ENCODE measurements around the gene GADD45B.

Gene GADD45B

DNA sequence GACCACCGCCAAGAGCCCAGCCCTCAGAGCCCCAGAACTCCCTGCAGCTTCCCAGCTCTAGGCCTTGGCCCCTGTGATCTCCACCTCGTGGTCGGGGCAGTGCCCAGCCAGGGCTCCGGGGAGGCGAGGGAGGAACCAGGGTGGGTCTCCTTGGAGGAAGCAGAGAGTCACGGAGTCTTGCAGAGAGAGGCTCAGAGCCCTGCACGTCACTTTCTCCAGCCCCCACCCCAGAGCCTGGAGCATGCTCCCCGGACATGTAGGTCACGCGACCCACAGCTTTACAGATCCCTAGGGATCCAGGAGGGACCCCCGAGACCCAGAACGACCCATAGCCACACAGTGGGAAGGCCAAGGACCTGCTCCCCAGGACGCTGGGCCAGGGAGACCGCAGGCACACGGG, 11.9 kb downstream of the GADD45B start:
- Histone ChIP-seq H3K27ac (ENCODE audit: insufficient read depth in 1 of 2, low read depth in 1 of 2, low read length in 2 of 2, poor library complexity in 1 of 2, severe bottlenecking in 2 of 2) (no peak overlapping the region), H3K4me3 (ENCODE audit: control insufficient read depth in 1 of 7, extremely low read depth in 1 of 7, insufficient read depth in 4 of 7, low read depth in 2 of 7, low read length in 6 of 7) (no peak overlapping the region), H3K36me3 (ENCODE audit: control insufficient read depth in 4 of 4, insufficient read depth in 4 of 4, low read length in 3 of 4) (no peaks in the 10 kb centered on the region), H3K4me1 (ENCODE audit: control extremely low read depth in 1 of 4, control insufficient read depth in 4 of 4, insufficient read depth in 4 of 4, low read length in 3 of 4) (peaks cover 0 to 44% (median 39%) of the 10 kb centered on the region in 4 experiments), H3K27me3 (replicated peaks in 2 of 5; ENCODE audit: control insufficient read depth in 4 of 5, insufficient read depth in 5 of 5, low read length in 4 of 5) (peaks cover 0 to 31% (median 9%) of the 10 kb centered on the region in 5 experiments), H3K9me3 (ENCODE audit: control extremely low read depth in 1 of 5, control insufficient read depth in 4 of 5, insufficient read depth in 2 of 5, low read depth in 1 of 5, low read length in 4 of 5) (peaks cover 0 to 10% (median 7%) of the 10 kb centered on the region in 5 experiments)
- WGBS (ENCODE audit: insufficient coverage) = 17% methylated on average over 11 of the region's 15 CpGs
- POLR2A ChIA-PET = interaction anchor here (2.5 kb wide), 1 partner anchor 12 kb away, joined by 17 read pairs; the partner anchor contains the start of gene GADD45B
- CTCF ChIA-PET = interaction anchor here (1.0 to 1.9 kb wide), 4 partner anchors 10 to 42 kb away, joined by 3 to 7 read pairs (median 4); no protein-coding TSS in a partner anchor
- peak in 1 of 3 donors; percentile 48 for DNase-seq

DNA sequence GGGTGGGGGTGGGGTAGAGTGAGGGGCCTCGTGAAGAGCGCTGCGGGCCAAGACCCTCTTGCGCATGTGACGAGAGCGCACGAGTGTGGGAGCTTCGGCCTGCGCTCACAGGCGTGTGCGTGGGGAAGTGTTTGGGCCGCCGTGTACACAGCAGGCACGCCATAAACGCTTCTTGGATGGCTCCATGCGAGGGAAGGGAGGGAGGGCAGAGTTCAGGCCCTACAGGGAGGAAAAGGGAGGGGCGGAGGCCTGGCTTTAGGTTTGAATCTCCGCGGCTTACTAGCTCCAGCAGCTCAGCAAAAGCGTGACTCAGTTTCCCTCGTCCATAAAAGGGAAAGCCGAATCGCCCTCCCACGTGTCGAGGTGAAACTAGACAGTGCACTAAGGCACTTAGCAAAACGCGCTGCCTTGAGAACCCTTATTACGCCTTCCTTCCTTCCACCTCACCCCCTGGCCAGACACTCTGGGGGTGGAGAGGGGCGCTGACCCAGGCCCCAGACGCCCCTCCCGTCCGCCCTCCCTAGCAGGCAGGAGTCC, 12.5 kb downstream of the GADD45B start:
- CTCF ChIA-PET = interaction anchor here (1.0 to 1.9 kb wide), 3 partner anchors 10 to 41 kb away, joined by 3 to 7 read pairs (median 4); no protein-coding TSS in a partner anchor
- 3% methylated on average over 27 of the region's 32 CpGs for WGBS (ENCODE audit: insufficient coverage)
- H3K9me3 ChIP-seq (ENCODE audit: control extremely low read depth in 1 of 5, control insufficient read depth in 4 of 5, insufficient read depth in 2 of 5, low read depth in 1 of 5, low read length in 4 of 5) = peaks cover 0 to 5% (median 3%) of the 10 kb centered on the region in 5 experiments
- H3K27ac ChIP-seq (ENCODE audit: insufficient read depth in 1 of 2, low read depth in 1 of 2, low read length in 2 of 2, poor library complexity in 1 of 2, severe bottlenecking in 2 of 2) = no peak overlapping the region
- POLR2A ChIA-PET = interaction anchor here (2.5 kb wide), 1 partner anchor 13 kb away, joined by 17 read pairs; the partner anchor contains the start of gene GADD45B
- H3K36me3 ChIP-seq (ENCODE audit: control insufficient read depth in 4 of 4, insufficient read depth in 4 of 4, low read length in 3 of 4) = no peaks in the 10 kb centered on the region
- no peak for DNase-seq
- peak overlapping the region in 4 of 7 experiments; percentile 16 to 63 (median 53) for H3K4me3 ChIP-seq (ENCODE audit: control insufficient read depth in 1 of 7, extremely low read depth in 1 of 7, insufficient read depth in 4 of 7, low read depth in 2 of 7, low read length in 6 of 7)
- peaks cover 0 to 47% (median 42%) of the 10 kb centered on the region in 4 experiments for H3K4me1 ChIP-seq (ENCODE audit: control extremely low read depth in 1 of 4, control insufficient read depth in 4 of 4, insufficient read depth in 4 of 4, low read length in 3 of 4)
- H3K27me3 ChIP-seq (replicated peaks in 2 of 5; ENCODE audit: control insufficient read depth in 4 of 5, insufficient read depth in 5 of 5, low read length in 4 of 5) = peaks cover 0 to 31% (median 9%) of the 10 kb centered on the region in 5 experiments

- ChIA-PET POLR2A (interaction anchor here (0.6 to 2.5 kb wide), 2 partner anchors 13 to 31 kb away, joined by 3 to 17 read pairs; partner anchors contain the start of gene GADD45B), CTCF (interaction anchor here (0.7 to 1.9 kb wide), 2 partner anchors 11 to 89 kb away, joined by 3 to 7 read pairs; no protein-coding TSS in a partner anchor)
- Histone ChIP-seq H3K27me3 (replicated peaks in 2 of 5; ENCODE audit: control insufficient read depth in 4 of 5, insufficient read depth in 5 of 5, low read length in 4 of 5) (peaks cover 0 to 31% (median 9%) of the 10 kb centered on the region in 5 experiments), H3K36me3 (ENCODE audit: control insufficient read depth in 4 of 4, insufficient read depth in 4 of 4, low read length in 3 of 4) (no peaks in the 10 kb centered on the region), H3K27ac (ENCODE audit: insufficient read depth in 1 of 2, low read depth in 1 of 2, low read length in 2 of 2, poor library complexity in 1 of 2, severe bottlenecking in 2 of 2) (no peak overlapping the region), H3K9me3 (ENCODE audit: control extremely low read depth in 1 of 5, control insufficient read depth in 4 of 5, insufficient read depth in 2 of 5, low read depth in 1 of 5, low read length in 4 of 5) (no peaks in the 10 kb centered on the region), H3K4me3 (ENCODE audit: control insufficient read depth in 1 of 7, extremely low read depth in 1 of 7, insufficient read depth in 4 of 7, low read depth in 2 of 7, low read length in 6 of 7) (peak overlapping the region in 6 of 7 experiments; percentile 8 to 63 (median 31)), H3K4me1 (ENCODE audit: control extremely low read depth in 1 of 4, control insufficient read depth in 4 of 4, insufficient read depth in 4 of 4, low read length in 3 of 4) (peaks cover 0 to 47% (median 44%) of the 10 kb centered on the region in 4 experiments)
- WGBS (ENCODE audit: insufficient coverage) = 4% methylated on average over 51 of the region's 78 CpGs
- peak in 1 of 3 donors; percentile 64 for DNase-seq
These were observed 13.2 kb downstream of the GADD45B start for GRCh38 chr19:2488942-2489731.

DNA sequence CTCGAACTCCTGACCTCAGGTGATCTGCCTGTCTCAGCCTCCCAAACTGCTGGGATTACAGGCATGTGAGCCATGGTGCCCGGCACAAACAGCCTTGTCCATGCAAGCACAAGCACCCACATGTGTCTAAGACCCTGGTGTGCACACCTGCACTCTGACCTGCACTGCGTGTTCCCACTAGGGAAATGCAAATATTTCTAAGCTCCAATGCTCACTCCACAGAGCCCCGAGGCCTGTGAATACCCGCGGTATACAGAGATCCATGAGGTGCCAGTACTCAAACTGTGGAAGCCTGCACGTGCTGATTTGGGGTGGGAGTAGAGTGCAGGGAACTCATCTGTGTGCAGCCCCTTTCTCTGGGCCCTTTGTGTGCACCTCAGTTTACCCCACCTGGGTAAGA, 14.7 kb downstream of the GADD45B start:
- 69% methylated on average over 4 of the region's 7 CpGs for WGBS (ENCODE audit: insufficient coverage)
- no peak overlapping the region for H3K4me3 ChIP-seq (ENCODE audit: control insufficient read depth in 1 of 7, extremely low read depth in 1 of 7, insufficient read depth in 4 of 7, low read depth in 2 of 7, low read length in 6 of 7)
- peaks cover 0 to 31% (median 9%) of the 10 kb centered on the region in 5 experiments for H3K27me3 ChIP-seq (replicated peaks in 2 of 5; ENCODE audit: control insufficient read depth in 4 of 5, insufficient read depth in 5 of 5, low read length in 4 of 5)
- ChIA-PET CTCF (interaction anchor here (1.1 to 1.4 kb wide), 2 partner anchors 15 to 158 kb away, joined by 3 read pairs; partner anchors contain the start of gene GADD45B), POLR2A (interaction anchor here (0.5 to 1.4 kb wide), 4 partner anchors 11 to 131 kb away, joined by 3 read pairs; no protein-coding TSS in a partner anchor)
- no peak for DNase-seq
- no peak overlapping the region for H3K27ac ChIP-seq (ENCODE audit: insufficient read depth in 1 of 2, low read depth in 1 of 2, low read length in 2 of 2, poor library complexity in 1 of 2, severe bottlenecking in 2 of 2)
- no peaks in the 10 kb centered on the region for H3K36me3 ChIP-seq (ENCODE audit: control insufficient read depth in 4 of 4, insufficient read depth in 4 of 4, low read length in 3 of 4)
- peaks cover 0 to 62% (median 58%) of the 10 kb centered on the region in 4 experiments for H3K4me1 ChIP-seq (ENCODE audit: control extremely low read depth in 1 of 4, control insufficient read depth in 4 of 4, insufficient read depth in 4 of 4, low read length in 3 of 4)
- no peaks in the 10 kb centered on the region for H3K9me3 ChIP-seq (ENCODE audit: control extremely low read depth in 1 of 5, control insufficient read depth in 4 of 5, insufficient read depth in 2 of 5, low read depth in 1 of 5, low read length in 4 of 5)

DNA sequence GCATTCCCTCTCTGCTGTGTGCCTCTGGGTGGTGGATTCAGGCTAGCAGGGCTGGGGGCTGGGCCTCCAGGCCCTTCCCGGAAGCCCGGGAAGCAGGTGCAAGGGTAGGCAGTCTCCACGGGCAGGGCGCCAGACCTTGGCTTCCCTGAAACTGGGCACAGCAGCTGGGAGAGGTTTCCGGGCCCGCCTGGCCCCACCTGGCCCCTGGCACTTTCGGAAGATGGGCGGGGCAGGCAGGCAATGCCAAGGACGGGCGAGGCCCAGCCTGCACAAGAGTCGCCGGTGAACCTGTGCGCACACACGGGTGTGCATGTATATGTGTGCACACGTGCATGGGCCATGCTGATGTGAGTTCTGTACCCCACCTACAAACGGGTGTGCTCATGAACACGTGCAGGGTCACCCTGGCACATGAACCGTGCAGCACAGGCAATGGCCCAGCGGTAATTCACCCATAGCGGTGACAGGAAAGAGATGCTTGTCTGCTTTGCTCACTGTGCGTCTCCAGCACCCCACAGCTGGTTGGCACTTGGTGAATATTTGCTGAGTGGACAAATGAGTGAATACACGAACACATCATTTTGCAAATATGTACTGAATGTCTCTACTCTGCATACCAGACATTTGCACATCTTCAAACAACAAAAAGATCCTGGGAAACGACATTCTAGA, 15.3 kb downstream of the GADD45B start:
- H3K9me3 ChIP-seq (ENCODE audit: control extremely low read depth in 1 of 5, control insufficient read depth in 4 of 5, insufficient read depth in 2 of 5, low read depth in 1 of 5, low read length in 4 of 5) = no peaks in the 10 kb centered on the region
- peak overlapping the region in 1 of 7 experiments; percentile 11 for H3K4me3 ChIP-seq (ENCODE audit: control insufficient read depth in 1 of 7, extremely low read depth in 1 of 7, insufficient read depth in 4 of 7, low read depth in 2 of 7, low read length in 6 of 7)
- H3K27me3 ChIP-seq (replicated peaks in 2 of 5; ENCODE audit: control insufficient read depth in 4 of 5, insufficient read depth in 5 of 5, low read length in 4 of 5) = peaks cover 0 to 31% (median 9%) of the 10 kb centered on the region in 5 experiments
- no peak overlapping the region for H3K27ac ChIP-seq (ENCODE audit: insufficient read depth in 1 of 2, low read depth in 1 of 2, low read length in 2 of 2, poor library complexity in 1 of 2, severe bottlenecking in 2 of 2)
- 44% methylated on average over 18 of the region's 23 CpGs for WGBS (ENCODE audit: insufficient coverage)
- no peaks in the 10 kb centered on the region for H3K36me3 ChIP-seq (ENCODE audit: control insufficient read depth in 4 of 4, insufficient read depth in 4 of 4, low read length in 3 of 4)
- peak in 2 of 3 donors; percentile 90 to 92 for DNase-seq
- POLR2A ChIA-PET = interaction anchor here (0.5 to 1.4 kb wide), 5 partner anchors 12 to 130 kb away, joined by 3 read pairs; no protein-coding TSS in a partner anchor
- CTCF ChIA-PET = interaction anchor here (1.4 kb wide), 1 partner anchor 15 kb away, joined by 3 read pairs; the partner anchor contains the start of gene GADD45B
- H3K4me1 ChIP-seq (ENCODE audit: control extremely low read depth in 1 of 4, control insufficient read depth in 4 of 4, insufficient read depth in 4 of 4, low read length in 3 of 4) = peaks cover 0 to 65% (median 62%) of the 10 kb centered on the region in 4 experiments

DNA sequence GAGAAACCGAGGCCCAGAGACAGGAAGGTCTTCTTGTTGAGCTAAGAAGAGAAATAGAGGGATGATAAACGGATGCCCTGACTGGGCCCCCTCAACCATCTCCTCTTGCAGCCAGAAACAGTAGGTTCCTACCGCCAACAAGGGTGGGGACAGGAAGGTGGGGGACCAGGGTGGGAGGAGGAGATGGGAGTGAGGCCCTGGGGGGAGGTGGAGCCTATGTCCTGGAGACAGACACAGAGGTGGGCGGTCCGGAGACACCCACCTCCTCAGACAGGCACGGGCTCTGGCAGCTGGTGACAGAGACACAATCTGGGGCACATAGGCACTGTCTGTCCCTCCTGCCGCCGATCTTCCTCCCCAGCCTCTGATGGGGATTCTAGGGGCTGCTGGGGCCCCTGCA, 16.9 kb downstream of the GADD45B start:
- ChIA-PET CTCF (no interaction called here), POLR2A (interaction anchor here (2.9 kb wide), 1 partner anchor 17 kb away, joined by 21 read pairs; the partner anchor contains the start of gene GADD45B)
- H3K4me1 ChIP-seq (ENCODE audit: control extremely low read depth in 1 of 4, control insufficient read depth in 4 of 4, insufficient read depth in 4 of 4, low read length in 3 of 4) = peaks cover 0 to 63% (median 60%) of the 10 kb centered on the region in 4 experiments
- no peaks in the 10 kb centered on the region for H3K36me3 ChIP-seq (ENCODE audit: control insufficient read depth in 4 of 4, insufficient read depth in 4 of 4, low read length in 3 of 4)
- DNase-seq = no peak
- no CpG with 5 or more reads among the region's 8 CpGs for WGBS (ENCODE audit: insufficient coverage)
- H3K27me3 ChIP-seq (replicated peaks in 2 of 5; ENCODE audit: control insufficient read depth in 4 of 5, insufficient read depth in 5 of 5, low read length in 4 of 5) = peaks cover 0 to 31% (median 9%) of the 10 kb centered on the region in 5 experiments
- H3K9me3 ChIP-seq (ENCODE audit: control extremely low read depth in 1 of 5, control insufficient read depth in 4 of 5, insufficient read depth in 2 of 5, low read depth in 1 of 5, low read length in 4 of 5) = no peaks in the 10 kb centered on the region
- H3K27ac ChIP-seq (ENCODE audit: insufficient read depth in 1 of 2, low read depth in 1 of 2, low read length in 2 of 2, poor library complexity in 1 of 2, severe bottlenecking in 2 of 2) = no peak overlapping the region
- H3K4me3 ChIP-seq (ENCODE audit: control insufficient read depth in 1 of 7, extremely low read depth in 1 of 7, insufficient read depth in 4 of 7, low read depth in 2 of 7, low read length in 6 of 7) = no peak overlapping the region

Measured in common myeloid progenitor, CD34-positive (primary cell).